SK-N-SH (cell line): ENCODE measurements around the gene CHST15.

Experiments used
- CTCF ChIP-seq: fragments of 200-600 bp; sonication (generic); IDR thresholded peaks from 2 replicates; pipeline ENCODE4 v1.6.1; 2017; ENCODE audit warnings: antibody characterized with exemption, mild to moderate bottlenecking, moderate library complexity
- POLR2AphosphoS5 ChIP-seq: IDR thresholded peaks from 2 replicates; pipeline ENCODE4 v1.6.1; 2012; ENCODE audit warnings: low read depth, low read length
- RAD21 ChIP-seq: IDR thresholded peaks from 2 replicates; pipeline ENCODE4 v1.6.1; 2012; ENCODE audit warnings: mild to moderate bottlenecking, low read length
- SIN3A ChIP-seq: IDR thresholded peaks from 2 replicates; pipeline ENCODE4 v1.6.1; 2012; ENCODE audit warnings: low read depth, mild to moderate bottlenecking, low read length, moderate library complexity, borderline replicate concordance
- TAF1 ChIP-seq: IDR thresholded peaks from 2 replicates; pipeline ENCODE4 v1.6.1; 2012; ENCODE audit warnings: low read depth, mild to moderate bottlenecking, low read length, moderate library complexity, borderline replicate concordance

- no peak for TF ChIP-seq RAD21
- no peak for TF ChIP-seq CTCF
- no peak for TF ChIP-seq SIN3A
- no peak for TF ChIP-seq TAF1
- no peak for TF ChIP-seq POLR2AphosphoS5
Measured at GRCh38 chr10:124012991-124013390, 80.4 kb downstream of the CHST15 start.
